Activated naive CD8-positive, alpha-beta T cell treated with anti-CD3 and anti-CD28 coated beads, Interleukin-2, amount 50 U/mL, for 24 hours (primary cell): ENCODE results near the gene GPATCH2.

Experiments
- ATAC-seq: fragments of 150-1000 bp; cut with Tn5 transposase; one replicate; pipeline ENCODE4 v1.10.0; 2021
- DNase-seq: peaks from one replicate; pipeline ENCODE4 v3.0.0; 2021
- H3K27ac Mint-ChIP-seq: one replicate; pipeline ENCODE4 v1.8.0; 2021; ENCODE audit warnings: mild to moderate bottlenecking, mixed read lengths
- H3K27me3 Mint-ChIP-seq: one replicate; pipeline ENCODE4 v1.8.0; 2021; ENCODE audit warnings: mixed read lengths
- H3K36me3 Mint-ChIP-seq: one replicate; pipeline ENCODE4 v1.8.0; 2021; ENCODE audit warnings: low read depth, mixed read lengths
- H3K4me1 Mint-ChIP-seq: one replicate; pipeline ENCODE4 v1.8.0; 2021; ENCODE audit warnings: mixed read lengths
- H3K4me3 Mint-ChIP-seq: one replicate; pipeline ENCODE4 v1.8.0; 2021; ENCODE audit warnings: mild to moderate bottlenecking, moderate library complexity, mixed read lengths
- H3K9me3 Mint-ChIP-seq: one replicate; pipeline ENCODE4 v1.8.0; 2021; ENCODE audit warnings: mixed read lengths

Gene GPATCH2

DNA sequence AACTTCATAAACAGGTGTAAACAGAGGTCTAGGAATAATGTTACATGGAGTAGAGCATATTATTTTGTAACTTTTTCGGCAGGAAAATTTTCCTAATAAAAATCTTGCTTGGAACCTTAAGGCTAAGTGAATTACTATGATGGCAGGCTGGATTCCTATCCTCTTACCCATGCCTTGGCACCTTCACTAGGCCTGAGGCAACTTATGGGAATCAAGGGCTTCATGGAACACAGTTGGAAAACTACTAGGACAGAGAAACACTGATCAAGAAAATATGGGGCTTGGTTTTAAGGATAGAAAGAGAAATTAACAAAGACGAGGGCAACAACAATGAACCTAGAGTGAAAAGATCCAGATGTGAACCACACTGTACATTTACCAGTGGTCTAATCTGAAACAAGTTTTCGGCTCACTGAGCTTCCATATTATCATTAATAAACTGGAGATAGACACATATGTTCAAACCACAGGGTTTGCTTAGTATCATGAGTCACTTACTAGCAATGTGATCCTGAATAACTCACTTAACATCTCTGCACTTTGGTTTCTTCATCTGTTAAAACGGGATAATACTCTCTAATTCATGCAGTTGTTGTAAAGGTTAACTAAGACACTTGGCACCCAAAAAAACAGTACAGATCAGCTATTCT lies 68.5 kb downstream of the GPATCH2 start:
- Mint-ChIP-seq H3K4me1 (no peaks in the 10 kb centered on the region), H3K9me3 (no peaks in the 10 kb centered on the region), H3K27ac (no peak overlapping the region), H3K4me3 (no peak overlapping the region), H3K27me3 (no peaks in the 10 kb centered on the region), H3K36me3 (peaks cover 12% of the 10 kb centered on the region)
- ATAC-seq (no peak), DNase-seq (no peak)

DNA sequence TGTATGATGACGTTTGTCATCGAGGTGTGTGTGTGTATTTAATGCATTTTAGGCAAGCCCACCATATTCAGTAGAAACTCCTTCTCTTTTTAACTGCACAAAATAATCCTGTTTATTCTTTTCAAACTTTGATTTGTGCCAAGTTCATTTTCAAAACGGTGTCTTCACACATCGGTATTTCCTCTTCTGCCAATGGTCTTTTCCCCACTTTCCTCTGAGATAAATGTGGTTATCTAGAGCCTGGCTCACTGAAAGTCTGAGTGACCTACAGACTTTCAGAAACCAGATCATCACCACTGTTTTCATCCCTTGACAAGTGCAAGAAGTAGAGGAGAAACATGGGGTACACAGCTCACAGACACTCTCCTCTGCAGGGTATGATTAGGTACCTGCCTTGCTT lies 69.4 kb downstream of the GPATCH2 start:
- Mint-ChIP-seq H3K27ac (no peak overlapping the region), H3K4me1 (no peaks in the 10 kb centered on the region), H3K9me3 (no peaks in the 10 kb centered on the region), H3K4me3 (no peak overlapping the region), H3K27me3 (no peaks in the 10 kb centered on the region), H3K36me3 (peaks cover 10% of the 10 kb centered on the region)
- ATAC-seq = no peak
- no peak for DNase-seq

DNA sequence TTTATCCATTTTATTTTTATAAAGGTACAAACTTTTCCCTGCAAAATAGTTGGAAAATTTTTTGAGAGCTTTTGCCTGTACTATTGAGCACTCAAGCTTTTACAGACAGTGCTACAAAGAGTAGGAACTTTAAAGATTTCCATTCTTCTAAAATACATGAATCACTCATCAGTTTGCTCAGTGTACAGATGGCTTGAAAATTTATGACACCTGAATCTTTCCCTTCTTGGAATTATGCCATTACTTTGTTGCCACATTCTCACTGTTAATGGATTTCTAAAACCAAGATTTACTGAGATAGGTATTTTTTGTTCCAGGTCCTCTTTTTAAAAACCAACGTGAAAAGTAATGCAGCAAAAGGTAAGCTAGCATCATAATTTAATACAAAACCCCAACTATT lies 76.0 kb downstream of the GPATCH2 start:
- H3K4me1 Mint-ChIP-seq = no peaks in the 10 kb centered on the region
- H3K9me3 Mint-ChIP-seq = no peaks in the 10 kb centered on the region
- H3K27ac Mint-ChIP-seq = no peak overlapping the region
- ATAC-seq (no peak), DNase-seq (no peak)
- H3K4me3 Mint-ChIP-seq = no peak overlapping the region
- peaks cover 7% of the 10 kb centered on the region for H3K36me3 Mint-ChIP-seq
- H3K27me3 Mint-ChIP-seq = no peaks in the 10 kb centered on the region

DNA sequence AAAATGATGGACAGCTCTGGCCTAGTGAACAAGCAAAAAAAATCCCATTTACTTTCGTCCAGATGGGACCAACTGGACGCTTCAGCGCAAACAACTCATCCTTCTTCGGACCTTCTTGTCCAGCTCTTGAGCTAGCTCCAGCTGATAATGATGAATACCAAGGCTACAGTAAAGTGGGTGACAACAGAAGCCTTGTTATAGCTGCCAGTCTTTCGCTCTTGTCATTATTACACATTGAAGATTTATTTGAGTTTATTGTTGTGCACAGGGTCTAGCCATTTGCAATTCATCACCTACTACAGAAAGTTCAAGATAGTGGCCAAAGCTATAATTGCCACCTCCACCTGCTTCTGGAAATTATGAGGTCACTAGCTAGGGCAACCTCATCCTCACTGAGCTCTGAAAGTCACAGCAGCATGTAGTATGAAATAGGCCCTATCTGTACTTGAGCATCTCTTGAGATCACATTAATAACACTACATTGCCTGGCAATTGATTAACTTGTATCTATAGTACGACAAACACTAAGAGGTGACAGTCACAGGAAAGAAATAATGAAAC lies 76.9 kb downstream of the GPATCH2 start:
- ATAC-seq (no peak), DNase-seq (no peak)
- no peaks in the 10 kb centered on the region for H3K27me3 Mint-ChIP-seq
- H3K4me3 Mint-ChIP-seq = no peak overlapping the region
- no peaks in the 10 kb centered on the region for H3K4me1 Mint-ChIP-seq
- H3K27ac Mint-ChIP-seq = no peak overlapping the region
- H3K36me3 Mint-ChIP-seq = peaks cover 7% of the 10 kb centered on the region
- no peaks in the 10 kb centered on the region for H3K9me3 Mint-ChIP-seq

DNA sequence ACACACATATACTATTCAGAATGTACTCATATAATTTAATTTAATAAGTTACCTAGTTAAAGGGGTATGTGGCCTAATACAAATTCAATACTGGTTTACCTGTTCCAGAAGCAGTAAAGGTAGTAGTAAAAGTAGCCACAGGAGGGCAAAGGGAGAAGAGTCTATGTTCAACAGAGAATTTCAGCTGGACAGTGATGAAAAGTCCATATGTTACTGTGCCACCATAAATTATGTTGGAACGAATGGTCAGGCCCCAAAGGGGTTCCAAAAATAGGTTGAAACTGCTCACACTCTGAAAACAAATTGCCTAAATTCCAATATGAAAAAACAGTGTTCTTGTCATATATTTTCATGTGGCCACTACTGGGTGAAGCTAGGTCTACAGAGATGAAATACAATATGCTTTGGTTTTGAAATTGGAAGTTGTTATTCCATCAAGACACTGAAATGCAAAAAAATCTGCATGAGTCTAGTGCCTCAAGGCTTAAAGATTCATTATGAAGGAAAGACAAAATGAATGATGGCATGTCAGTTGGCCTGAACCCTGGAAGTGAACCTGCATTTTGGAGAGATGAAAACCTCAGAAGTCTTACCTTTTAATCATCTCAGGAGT lies 78.4 kb downstream of the GPATCH2 start:
- Mint-ChIP-seq H3K27me3 (no peaks in the 10 kb centered on the region), H3K4me3 (no peak overlapping the region), H3K9me3 (peaks cover 8% of the 10 kb centered on the region), H3K36me3 (peaks cover 19% of the 10 kb centered on the region), H3K4me1 (no peaks in the 10 kb centered on the region), H3K27ac (no peak overlapping the region)
- ATAC-seq = no peak
- DNase-seq = no peak

DNA sequence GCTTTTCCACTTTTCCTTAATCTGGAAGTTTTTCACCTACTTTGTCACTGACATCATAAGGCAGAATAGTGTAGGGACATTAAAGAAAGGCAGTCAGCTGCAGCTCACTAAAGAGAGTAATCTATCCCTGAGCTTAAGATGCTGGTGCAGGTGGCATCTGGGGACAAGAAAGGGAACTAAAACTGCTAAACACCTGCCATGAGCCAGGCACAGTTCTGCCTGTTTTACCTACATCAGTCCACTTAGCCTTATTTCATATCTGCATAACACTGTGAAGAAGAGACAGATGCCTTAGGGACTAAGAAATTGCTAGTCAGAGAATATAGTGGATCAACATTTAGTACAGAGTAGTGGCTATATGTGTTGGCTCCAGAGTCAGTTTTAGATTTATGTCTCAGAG lies 88.1 kb downstream of the GPATCH2 start:
- Mint-ChIP-seq H3K9me3 (peaks cover 14% of the 10 kb centered on the region), H3K4me1 (no peaks in the 10 kb centered on the region), H3K27me3 (no peaks in the 10 kb centered on the region), H3K4me3 (no peak overlapping the region), H3K27ac (no peak overlapping the region), H3K36me3 (peaks cover 25% of the 10 kb centered on the region)
- ATAC-seq (no peak), DNase-seq (no peak)

DNA sequence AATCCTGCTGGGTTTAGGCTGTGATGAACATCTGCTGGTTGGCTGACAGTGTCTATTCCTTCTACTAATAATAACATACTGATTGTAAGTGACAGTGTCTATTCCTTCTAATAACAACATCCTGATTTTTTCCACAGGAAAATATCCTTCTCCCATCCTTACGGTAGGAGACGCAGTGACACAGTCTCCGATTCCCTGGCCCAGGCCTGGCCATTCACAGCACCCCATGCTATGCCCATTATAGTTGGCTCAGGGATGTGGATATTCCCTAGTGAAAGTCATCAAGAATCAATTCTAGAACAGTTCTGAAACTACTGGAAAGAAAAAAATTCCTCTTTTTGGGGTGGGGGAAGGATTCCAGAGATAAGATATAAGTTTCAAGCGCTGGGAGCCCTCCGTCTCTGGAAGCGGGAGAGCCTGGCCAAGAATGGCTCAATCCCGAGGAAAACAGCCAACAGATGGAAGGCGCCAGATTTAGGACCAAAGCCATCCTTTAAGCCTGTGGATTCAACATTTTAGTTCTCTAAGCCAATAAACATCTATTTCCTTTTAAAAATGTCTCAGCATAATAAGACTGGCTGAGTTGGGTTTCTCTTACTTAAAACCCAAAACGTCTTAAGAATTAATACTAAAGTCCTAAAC lies 88.6 kb downstream of the GPATCH2 start:
- DNase-seq = no peak
- Mint-ChIP-seq H3K27me3 (no peaks in the 10 kb centered on the region), H3K36me3 (peaks cover 19% of the 10 kb centered on the region), H3K4me1 (no peaks in the 10 kb centered on the region), H3K9me3 (peaks cover 9% of the 10 kb centered on the region), H3K27ac (no peak overlapping the region), H3K4me3 (no peak overlapping the region)
- ATAC-seq = no peak

DNA sequence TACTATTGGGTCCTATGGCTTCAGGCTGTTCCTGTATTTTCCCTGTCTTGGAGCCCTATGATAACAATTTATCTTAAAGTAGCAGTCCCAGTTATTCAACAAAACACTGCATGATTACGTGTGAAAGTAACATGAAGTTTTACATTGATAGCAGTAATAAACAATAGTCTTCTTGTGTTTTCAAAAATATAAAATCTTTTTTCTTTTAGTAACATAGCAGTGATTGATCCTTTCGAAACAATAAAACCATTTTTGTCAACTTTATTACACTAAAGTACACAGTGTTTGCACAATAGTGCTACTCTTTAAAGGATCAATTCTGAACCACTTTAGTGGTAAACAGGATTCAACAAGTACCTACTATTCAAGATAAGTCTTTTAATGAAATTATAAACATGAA lies 90.6 kb downstream of the GPATCH2 start:
- Mint-ChIP-seq H3K4me1 (no peaks in the 10 kb centered on the region), H3K27me3 (no peaks in the 10 kb centered on the region), H3K36me3 (peaks cover 6% of the 10 kb centered on the region), H3K4me3 (no peak overlapping the region), H3K9me3 (no peaks in the 10 kb centered on the region), H3K27ac (no peak overlapping the region)
- DNase-seq = no peak
- ATAC-seq = no peak

DNA sequence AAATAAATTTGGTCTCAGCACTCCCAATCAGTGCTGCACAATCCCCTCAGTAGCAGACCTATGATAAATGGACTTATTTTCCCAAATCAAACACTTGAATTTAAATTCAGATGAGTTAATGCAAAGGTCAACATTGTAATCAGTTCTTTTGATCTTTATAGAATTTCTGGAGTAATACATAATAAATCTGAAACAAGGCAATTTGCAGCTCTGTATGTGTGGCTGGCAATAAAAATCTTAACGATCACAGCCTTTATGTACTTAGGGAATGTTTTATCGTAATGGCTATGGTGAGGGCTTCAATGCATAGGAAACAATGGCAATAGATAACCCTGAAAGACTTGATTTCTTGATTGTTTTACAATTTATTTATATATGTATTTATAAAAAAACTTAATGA lies 91.4 kb downstream of the GPATCH2 start:
- no peaks in the 10 kb centered on the region for H3K4me1 Mint-ChIP-seq
- H3K9me3 Mint-ChIP-seq = no peaks in the 10 kb centered on the region
- H3K36me3 Mint-ChIP-seq = peaks cover 2% of the 10 kb centered on the region
- DNase-seq = no peak
- no peaks in the 10 kb centered on the region for H3K27me3 Mint-ChIP-seq
- no peak overlapping the region for H3K4me3 Mint-ChIP-seq
- no peak for ATAC-seq
- H3K27ac Mint-ChIP-seq = no peak overlapping the region

DNA sequence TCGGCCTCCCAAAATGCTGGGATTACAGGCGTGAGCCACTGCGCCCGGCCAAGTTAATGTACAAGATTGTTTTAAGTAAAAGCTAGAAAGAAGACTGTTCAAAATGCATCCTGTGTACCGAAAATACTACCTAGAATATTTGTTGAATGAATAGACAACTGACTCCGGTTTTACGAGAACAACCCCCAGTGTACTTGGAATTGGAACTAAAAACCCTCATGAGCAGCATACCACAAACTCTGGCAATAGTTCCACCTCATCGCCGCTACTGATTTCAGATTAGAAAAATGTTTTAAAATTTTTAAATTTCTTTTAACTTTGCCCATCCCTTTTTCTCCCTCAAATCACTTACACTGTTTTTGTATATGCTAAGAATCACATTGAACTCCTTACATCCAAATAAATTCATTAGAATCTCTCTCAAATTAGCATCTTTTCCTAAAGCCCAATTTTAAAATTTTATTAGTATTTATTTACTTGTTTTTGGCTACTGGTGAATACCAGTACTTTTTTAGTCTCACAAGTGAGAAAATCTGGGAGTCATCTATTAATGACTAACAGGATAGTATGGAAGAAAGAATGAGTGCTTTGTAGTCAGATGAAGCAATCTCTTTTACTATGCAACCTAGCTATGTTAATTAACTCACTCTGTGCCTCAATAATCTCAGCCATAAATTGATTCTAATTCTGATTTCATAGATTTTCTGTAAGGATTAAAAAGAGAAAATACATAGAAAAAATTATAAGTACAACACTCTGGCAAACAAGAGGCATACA lies 95.1 kb downstream of the GPATCH2 start:
- ATAC-seq = no peak
- no peak overlapping the region for H3K27ac Mint-ChIP-seq
- DNase-seq = no peak
- H3K9me3 Mint-ChIP-seq = no peaks in the 10 kb centered on the region
- H3K36me3 Mint-ChIP-seq = peaks cover 3% of the 10 kb centered on the region
- H3K4me3 Mint-ChIP-seq = no peak overlapping the region
- H3K4me1 Mint-ChIP-seq = no peaks in the 10 kb centered on the region
- no peaks in the 10 kb centered on the region for H3K27me3 Mint-ChIP-seq

DNA sequence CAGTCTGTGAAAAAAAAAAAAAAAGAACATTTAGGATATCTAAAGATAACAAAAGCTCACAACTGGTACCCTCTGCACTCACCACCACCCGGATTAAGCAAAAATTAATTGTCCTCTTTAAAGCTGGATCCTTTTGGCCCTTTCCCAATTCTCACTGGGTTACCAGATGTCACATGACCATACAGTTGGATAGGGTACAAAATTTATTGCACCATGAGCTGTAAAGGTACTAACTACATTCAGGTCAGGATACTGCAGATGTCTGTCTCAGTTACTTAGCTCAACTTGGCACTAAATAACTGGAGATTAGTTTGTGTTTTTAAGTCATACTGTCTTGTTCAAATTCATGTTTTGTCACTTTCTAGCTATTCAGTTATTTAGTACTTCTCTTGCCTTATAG lies 96.3 kb downstream of the GPATCH2 start:
- H3K4me3 Mint-ChIP-seq = no peak overlapping the region
- peaks cover 8% of the 10 kb centered on the region for H3K9me3 Mint-ChIP-seq
- H3K27me3 Mint-ChIP-seq = no peaks in the 10 kb centered on the region
- H3K4me1 Mint-ChIP-seq = no peaks in the 10 kb centered on the region
- no peak for ATAC-seq
- H3K27ac Mint-ChIP-seq = no peak overlapping the region
- peaks cover 5% of the 10 kb centered on the region for H3K36me3 Mint-ChIP-seq
- DNase-seq = no peak

DNA sequence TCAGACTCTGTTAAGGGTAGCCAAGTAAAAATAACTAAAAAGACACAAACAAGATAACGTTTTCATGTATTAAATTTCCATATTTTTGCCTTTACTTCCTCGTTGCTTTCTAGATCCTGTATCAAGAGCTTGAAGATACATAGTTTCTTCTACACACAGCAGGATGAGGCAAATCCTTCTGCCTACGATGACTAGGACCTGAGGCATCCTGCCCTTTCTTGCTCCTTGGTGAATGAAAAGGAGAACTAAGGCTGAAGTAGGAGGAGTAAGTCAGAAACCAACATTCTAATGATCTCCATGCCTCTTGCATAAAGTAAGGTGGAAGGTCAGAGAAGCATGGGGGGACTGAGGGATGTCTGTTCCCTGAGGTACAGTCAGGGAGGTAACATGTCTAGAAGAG lies 102.6 kb downstream of the GPATCH2 start:
- ATAC-seq (no peak), DNase-seq (no peak)
- peaks cover 9% of the 10 kb centered on the region for H3K9me3 Mint-ChIP-seq
- H3K4me3 Mint-ChIP-seq = no peak overlapping the region
- H3K27ac Mint-ChIP-seq = no peak overlapping the region
- no peaks in the 10 kb centered on the region for H3K4me1 Mint-ChIP-seq
- peaks cover 8% of the 10 kb centered on the region for H3K36me3 Mint-ChIP-seq
- no peaks in the 10 kb centered on the region for H3K27me3 Mint-ChIP-seq

DNA sequence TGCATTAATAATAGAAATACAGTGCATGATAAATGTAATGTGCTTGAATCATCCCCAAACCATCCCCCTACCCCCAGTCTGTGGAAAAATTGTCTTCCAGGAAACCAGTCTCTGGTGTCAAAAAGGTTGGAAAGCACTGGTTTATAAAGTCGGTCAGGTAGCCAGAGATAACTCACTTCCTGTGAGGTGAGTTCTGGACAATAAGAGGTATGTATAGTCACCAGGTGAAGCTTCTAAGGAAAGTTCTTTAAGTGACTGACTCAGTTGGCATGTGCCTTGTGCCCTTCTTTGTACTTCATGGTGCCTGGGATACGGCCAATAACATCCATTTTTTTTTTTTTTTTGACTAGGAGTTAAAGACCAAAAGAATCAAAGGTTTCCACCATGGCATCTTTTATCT lies 103.7 kb downstream of the GPATCH2 start:
- Mint-ChIP-seq H3K4me1 (no peaks in the 10 kb centered on the region), H3K27ac (no peak overlapping the region), H3K4me3 (no peak overlapping the region), H3K9me3 (peaks cover 9% of the 10 kb centered on the region), H3K36me3 (peaks cover 6% of the 10 kb centered on the region), H3K27me3 (no peaks in the 10 kb centered on the region)
- DNase-seq = no peak
- ATAC-seq = no peak

DNA sequence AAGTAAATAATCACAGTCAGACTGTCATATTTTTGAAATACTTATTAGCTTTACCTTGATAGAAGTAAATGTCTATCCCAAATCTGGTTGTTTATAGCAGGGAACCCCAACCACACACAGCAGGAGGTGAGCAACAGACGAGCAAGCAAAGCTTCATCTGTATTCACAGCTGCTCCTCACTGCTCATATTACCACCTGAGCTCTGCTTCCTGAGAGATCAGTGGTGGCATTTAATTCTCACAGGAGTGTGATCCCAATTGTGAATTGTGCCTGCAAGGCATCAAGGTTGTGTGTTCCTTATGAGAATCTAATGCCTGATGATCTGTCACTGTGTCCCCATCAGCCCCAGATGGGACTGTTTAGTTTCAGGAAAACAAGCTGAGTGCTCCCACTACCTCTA lies 104.3 kb downstream of the GPATCH2 start:
- H3K36me3 Mint-ChIP-seq = peaks cover 6% of the 10 kb centered on the region
- H3K27me3 Mint-ChIP-seq = no peaks in the 10 kb centered on the region
- no peak overlapping the region for H3K27ac Mint-ChIP-seq
- no peaks in the 10 kb centered on the region for H3K4me1 Mint-ChIP-seq
- no peak overlapping the region for H3K4me3 Mint-ChIP-seq
- DNase-seq (no peak), ATAC-seq (no peak)
- peaks cover 9% of the 10 kb centered on the region for H3K9me3 Mint-ChIP-seq
